ENCODE results near the gene SOX13.

DNA sequence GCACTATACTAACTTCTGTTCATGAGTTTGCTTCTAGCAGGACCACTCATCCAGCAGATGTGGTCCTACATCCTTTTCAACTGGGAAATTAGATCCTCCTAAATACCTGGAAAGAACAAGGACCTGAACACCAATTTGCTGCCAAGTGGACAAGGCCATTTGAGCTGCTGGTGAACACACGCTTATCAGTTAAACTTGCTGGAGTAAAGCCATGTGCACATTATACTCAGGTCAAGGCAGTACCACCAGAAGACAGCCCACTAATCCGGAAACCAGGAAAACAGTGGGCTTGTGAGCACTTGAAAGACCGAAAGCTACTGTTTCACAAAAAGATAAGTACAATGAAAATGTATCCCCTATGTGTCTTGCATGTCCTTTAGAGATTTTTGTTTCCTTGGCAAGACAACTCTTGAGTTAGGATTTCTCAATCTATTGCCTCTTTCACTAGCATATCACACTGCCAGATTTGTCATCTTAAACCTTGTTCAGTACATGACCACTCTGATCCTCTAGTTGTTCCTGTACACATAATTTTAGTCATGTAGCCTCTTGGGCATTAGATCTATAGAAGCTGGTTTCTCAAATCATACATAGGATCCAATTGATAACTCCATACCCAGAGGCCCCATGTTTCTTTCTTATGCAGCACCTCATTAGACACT is 97.7 kb downstream of the SOX13 start:
- TF ChIP-seq, protein P1, sequence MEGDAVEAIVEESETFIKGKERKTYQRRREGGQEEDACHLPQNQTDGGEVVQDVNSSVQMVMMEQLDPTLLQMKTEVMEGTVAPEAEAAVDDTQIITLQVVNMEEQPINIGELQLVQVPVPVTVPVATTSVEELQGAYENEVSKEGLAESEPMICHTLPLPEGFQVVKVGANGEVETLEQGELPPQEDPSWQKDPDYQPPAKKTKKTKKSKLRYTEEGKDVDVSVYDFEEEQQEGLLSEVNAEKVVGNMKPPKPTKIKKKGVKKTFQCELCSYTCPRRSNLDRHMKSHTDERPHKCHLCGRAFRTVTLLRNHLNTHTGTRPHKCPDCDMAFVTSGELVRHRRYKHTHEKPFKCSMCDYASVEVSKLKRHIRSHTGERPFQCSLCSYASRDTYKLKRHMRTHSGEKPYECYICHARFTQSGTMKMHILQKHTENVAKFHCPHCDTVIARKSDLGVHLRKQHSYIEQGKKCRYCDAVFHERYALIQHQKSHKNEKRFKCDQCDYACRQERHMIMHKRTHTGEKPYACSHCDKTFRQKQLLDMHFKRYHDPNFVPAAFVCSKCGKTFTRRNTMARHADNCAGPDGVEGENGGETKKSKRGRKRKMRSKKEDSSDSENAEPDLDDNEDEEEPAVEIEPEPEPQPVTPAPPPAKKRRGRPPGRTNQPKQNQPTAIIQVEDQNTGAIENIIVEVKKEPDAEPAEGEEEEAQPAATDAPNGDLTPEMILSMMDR (IDR thresholded peaks at IDR 0.05), result no peak
- TF ChIP-seq POLR2AphosphoS5 (IDR thresholded peaks at IDR 0.05) (no peak), EP300 (IDR thresholded peaks at IDR 0.05) (no peak)

All from esophagus muscularis mucosa (tissue), 4 donors.